ENCODE data around the gene CYP39A1.

The CYP39A1 gene

GRCh38 chr6:46606338-46606737, 46.3 kb downstream of the CYP39A1 start:
- no peak overlapping the region for H3K4me2 ChIP-seq (ENCODE audit: low read length)
- H3K9ac ChIP-seq (ENCODE audit: low read length): no peak overlapping the region
- no peaks in the 10 kb centered on the region for H3F3A ChIP-seq (ENCODE audit: insufficient read depth, low read length)
- H3K4me3 ChIP-seq (ENCODE audit: low read depth, low read length, poor library complexity, severe bottlenecking): no peak overlapping the region
- H4K20me1 ChIP-seq (ENCODE audit: insufficient read depth, low read length): no peaks in the 10 kb centered on the region
- no peaks in the 10 kb centered on the region for H3K27me3 ChIP-seq (ENCODE audit: insufficient read depth, low read length)
- H3K79me2 ChIP-seq (ENCODE audit: insufficient read depth, low read length): no peaks in the 10 kb centered on the region
- no peaks in the 10 kb centered on the region for H3K9me3 ChIP-seq (ENCODE audit: low read length)
- TF ChIP-seq CTCF (IDR thresholded peaks at IDR 0.05; ENCODE audit: low read length) (no peak), EZH2 (IDR thresholded peaks at IDR 0.05; ENCODE audit: borderline replicate concordance, low read length) (no peak)
- H3K9me2 ChIP-seq (ENCODE audit: low read depth, low read length): no peaks in the 10 kb centered on the region
- H2AFZ ChIP-seq (ENCODE audit: low read length): no peak overlapping the region
- no peak overlapping the region for H3K27ac ChIP-seq (ENCODE audit: low read depth, low read length, poor library complexity, severe bottlenecking)
- no peaks in the 10 kb centered on the region for H3K36me3 ChIP-seq (ENCODE audit: insufficient read depth, low read length)
- no peaks in the 10 kb centered on the region for H3K4me1 ChIP-seq (ENCODE audit: insufficient read depth, low read length, severe bottlenecking)

GRCh38 chr6:46605091-46605797, 47.4 kb downstream of the CYP39A1 start:
- no peak for TF ChIP-seq CTCF (IDR thresholded peaks at IDR 0.05; ENCODE audit: low read length)
- no peak for TF ChIP-seq EZH2 (IDR thresholded peaks at IDR 0.05; ENCODE audit: borderline replicate concordance, low read length)
- no peaks in the 10 kb centered on the region for H3K79me2 ChIP-seq (ENCODE audit: insufficient read depth, low read length)
- no peaks in the 10 kb centered on the region for H3K9me3 ChIP-seq (ENCODE audit: low read length)
- H3K4me1 ChIP-seq (ENCODE audit: insufficient read depth, low read length, severe bottlenecking): no peaks in the 10 kb centered on the region
- no peak overlapping the region for H3K4me2 ChIP-seq (ENCODE audit: low read length)
- H3K36me3 ChIP-seq (ENCODE audit: insufficient read depth, low read length): no peaks in the 10 kb centered on the region; the same call in 1 of the 2 replicates
- no peaks in the 10 kb centered on the region for H3K9me2 ChIP-seq (ENCODE audit: low read depth, low read length)
- H3K27ac ChIP-seq (ENCODE audit: low read depth, low read length, poor library complexity, severe bottlenecking): no peak overlapping the region
- H4K20me1 ChIP-seq (ENCODE audit: insufficient read depth, low read length): no peaks in the 10 kb centered on the region
- no peak overlapping the region for H2AFZ ChIP-seq (ENCODE audit: low read length)
- H3F3A ChIP-seq (ENCODE audit: insufficient read depth, low read length): no peaks in the 10 kb centered on the region
- no peak overlapping the region for H3K9ac ChIP-seq (ENCODE audit: low read length)
- H3K27me3 ChIP-seq (ENCODE audit: insufficient read depth, low read length): no peaks in the 10 kb centered on the region
- H3K4me3 ChIP-seq (ENCODE audit: low read depth, low read length, poor library complexity, severe bottlenecking): no peak overlapping the region

GRCh38 chr6:46598215-46598614, 54.4 kb downstream of the CYP39A1 start:
- Histone ChIP-seq H3K4me3 (ENCODE audit: low read depth, low read length, poor library complexity, severe bottlenecking) (no peak overlapping the region), H3K9me3 (ENCODE audit: low read length) (peaks cover 12% of the 10 kb centered on the region), H3K4me2 (ENCODE audit: low read length) (no peak overlapping the region), H3K36me3 (ENCODE audit: insufficient read depth, low read length) (peaks cover 25% of the 10 kb centered on the region), H3K27ac (ENCODE audit: low read depth, low read length, poor library complexity, severe bottlenecking) (no peak overlapping the region), H3K9me2 (ENCODE audit: low read depth, low read length) (no peaks in the 10 kb centered on the region), H3K79me2 (ENCODE audit: insufficient read depth, low read length) (no peaks in the 10 kb centered on the region), H3K4me1 (ENCODE audit: insufficient read depth, low read length, severe bottlenecking) (no peaks in the 10 kb centered on the region), H4K20me1 (ENCODE audit: insufficient read depth, low read length) (no peaks in the 10 kb centered on the region), H3F3A (ENCODE audit: insufficient read depth, low read length) (no peaks in the 10 kb centered on the region), H3K27me3 (ENCODE audit: insufficient read depth, low read length) (no peaks in the 10 kb centered on the region), H3K9ac (ENCODE audit: low read length) (no peak overlapping the region), H2AFZ (ENCODE audit: low read length) (no peak overlapping the region)
- TF ChIP-seq CTCF (IDR thresholded peaks at IDR 0.05; ENCODE audit: low read length): no peak

Data from OCI-LY1 (cell line).